HCT116 (cell line): Measurements from ENCODE around the gene MPP2. TPM values are rescaled to one million over a fixed set of nuclear protein-coding genes. Genes with fewer than 3 reads are reported as not detected.
"Not testable (repeated sequence)": the region's sequence is repeated elsewhere in the genome, so short reads cannot be mapped to it uniquely, and the experiment has no call there.

Experiments
- ATAC-seq: fragments of 200-7000 bp; cut with Tn5 transposase; 2 replicates; pipeline ENCODE4 v1.9.1; 2020; ENCODE audit warnings: mild to moderate bottlenecking, moderate library complexity
- BruUV-seq: library from RNA; stranded (reverse); fragments of 400-500 nt; replicated peaks from 2 replicates; lab custom pipeline; 2021; lab: Mats Ljungman, UMichigan
- CTCF ChIA-PET: fragments of 300-600 bp; sonication (Branson Sonifier 250); formaldehyde crosslinking; loops from one replicate; lab custom pipeline; 2021; ENCODE audit warnings: antibody characterized with exemption; lab: Charles Lee
- POLR2A ChIA-PET: fragments of 300-600, 350-600 bp; sonication (Branson Sonifier 250); formaldehyde crosslinking; loops from one replicate; lab custom pipeline; 2021; ENCODE audit warnings: antibody characterized with exemption; lab: Charles Lee
- RAD21 ChIA-PET, 2 experiments: fragments of 300-600 bp; sonication (Branson Sonifier 250); formaldehyde crosslinking; loops; one replicate each; lab custom pipeline; 2023; ENCODE audit warnings: low total read pairs in 2 of 2; ENCODE audit not compliant: uncharacterized antibody in 2 of 2, unreplicated experiment in 2 of 2, low non-redundant PET in 1 of 2; lab: Charles Lee
- DNase-seq: peaks from one replicate; pipeline ENCODE4 v3.0.0-alpha.2; 2010; ENCODE audit warnings: low read depth, low spot score
- H2AFZ ChIP-seq: fragments of 200-600 bp; shearing (Covaris generic), sonication (generic); 2 replicates; pipeline ENCODE4 v1.6.1; 2017; ENCODE audit warnings: low read depth, mixed run types, mixed read lengths, antibody characterized with exemption, low read length; ENCODE audit not compliant: poor library complexity, severe bottlenecking
- H3K27ac ChIP-seq: 2 replicates; pipeline ENCODE4 v1.5.1; 2012; ENCODE audit warnings: low read depth, low read length
- H3K27me3 ChIP-seq: fragments of 200-600 bp; sonication (generic); 2 replicates; pipeline ENCODE4 v1.6.1; 2016; ENCODE audit warnings: mixed run types, low read length, mixed read lengths; ENCODE audit not compliant: insufficient read depth
- H3K36me3 ChIP-seq, 2 experiments: fragments of 200-500 bp in 1 of 2; fragments of 200-600 bp in 1 of 2; sonication (Bioruptor generic) in 1 of 2; sonication (generic) in 1 of 2; 2 replicates each; pipeline versions ENCODE4 v1.5.1 to v1.6.1; 2014 to 2016; ENCODE audit warnings: low read length in 2 of 2, inconsistent platforms in 1 of 2, mixed read lengths in 1 of 2, mixed run types in 1 of 2; ENCODE audit not compliant: insufficient read depth in 2 of 2, control insufficient read depth in 1 of 2
- H3K4me1 ChIP-seq, 2 experiments: fragments of 200-600 bp in 1 of 2; sonication (generic) in 1 of 2; 2 replicates each; pipeline versions ENCODE4 v1.5.1 to v1.6.1; 2012 to 2017; ENCODE audit warnings: low read length in 2 of 2, inconsistent platforms in 1 of 2, mild to moderate bottlenecking in 1 of 2, mixed read lengths in 1 of 2, mixed run types in 1 of 2, moderate library complexity in 1 of 2; ENCODE audit not compliant: insufficient read depth in 2 of 2, control insufficient read depth in 1 of 2
- H3K4me2 ChIP-seq: fragments of 200-600 bp; sonication (generic); 2 replicates; pipeline ENCODE4 v1.6.1; 2017; ENCODE audit warnings: mixed run types, low read length, mixed read lengths
- H3K4me3 ChIP-seq, 2 experiments: fragments of 200-600 bp in 1 of 2; sonication (generic) in 1 of 2; replicated peaks in 1 of 2; 2 replicates each; pipeline ENCODE4 v1.5.1; 2011 to 2016; ENCODE audit warnings: low read length in 2 of 2, control low read depth in 1 of 2, low read depth in 1 of 2, mild to moderate bottlenecking in 1 of 2, mixed read lengths in 1 of 2, mixed run types in 1 of 2
- H3K79me2 ChIP-seq: fragments of 200-600 bp; sonication (generic); 2 replicates; pipeline ENCODE4 v1.6.1; 2017; ENCODE audit warnings: mild to moderate bottlenecking, mixed run types, low read length, moderate library complexity, mixed read lengths; ENCODE audit not compliant: insufficient read depth
- H3K9ac ChIP-seq: fragments of 200-600 bp; sonication (generic); 2 replicates; pipeline ENCODE4 v1.6.1; 2016; ENCODE audit warnings: low read length, mixed read lengths
- H3K9me2 ChIP-seq: fragments of 200-600 bp; sonication (generic), shearing (Covaris generic); 2 replicates; pipeline ENCODE4 v1.6.1; 2017; ENCODE audit warnings: mixed run types, mild to moderate bottlenecking, moderate library complexity; ENCODE audit not compliant: insufficient read depth
- H3K9me3 ChIP-seq, 2 experiments: fragments of 200-500 bp in 1 of 2; fragments of 200-600 bp in 1 of 2; sonication (Bioruptor generic) in 1 of 2; sonication (generic) in 1 of 2; 2 replicates each; pipeline ENCODE4 v1.6.1; 2014 to 2017; ENCODE audit warnings: low read length in 2 of 2, mixed read lengths in 2 of 2, inconsistent platforms in 1 of 2, low read depth in 1 of 2, mild to moderate bottlenecking in 1 of 2, mixed run types in 1 of 2, moderate library complexity in 1 of 2; ENCODE audit not compliant: control insufficient read depth in 1 of 2, insufficient read depth in 1 of 2
- H4K20me1 ChIP-seq: fragments of 200-600 bp; sonication (generic), shearing (Covaris generic); 2 replicates; pipeline ENCODE4 v1.6.1; 2017; ENCODE audit warnings: mixed run types, mild to moderate bottlenecking, moderate library complexity; ENCODE audit not compliant: insufficient read depth
- CBX3 ChIP-seq: IDR thresholded peaks from 2 replicates; pipeline ENCODE4 v1.6.1; 2012; ENCODE audit warnings: low read depth
- CEBPB ChIP-seq: IDR thresholded peaks from 2 replicates; pipeline ENCODE4 v1.6.1; 2012; ENCODE audit warnings: low read depth
- ELF1 ChIP-seq: IDR thresholded peaks from 2 replicates; pipeline ENCODE4 v1.6.1; 2012; ENCODE audit warnings: low read depth, borderline replicate concordance
- EZH2 ChIP-seq: fragments of 200-600 bp; sonication (generic); IDR thresholded peaks from 2 replicates; pipeline ENCODE4 v1.6.1; 2017; ENCODE audit warnings: antibody characterized with exemption, mixed run types
- FOSL1 ChIP-seq: IDR thresholded peaks from 2 replicates; pipeline ENCODE4 v1.6.1; 2012; ENCODE audit warnings: low read depth
- POLR2A ChIP-seq: IDR thresholded peaks from 2 replicates; pipeline ENCODE4 v1.7.0; 2011; ENCODE audit warnings: borderline replicate concordance; ENCODE audit not compliant: insufficient read depth, insufficient read length; ENCODE audit errors: extremely low read depth
- POLR2AphosphoS5 ChIP-seq: IDR thresholded peaks from 2 replicates; pipeline ENCODE4 v1.6.1; 2011; ENCODE audit warnings: mild to moderate bottlenecking, low read depth, low read length, moderate library complexity
- ZFX ChIP-seq: fragments of 450-650 bp; IDR thresholded peaks from 2 replicates; pipeline ENCODE4 v1.6.1; 2017
- ZNF274 ChIP-seq: fragments of 200-500 bp; sonication (Bioruptor generic); IDR thresholded peaks from 2 replicates; pipeline ENCODE4 v1.6.1; 2014; ENCODE audit warnings: mild to moderate bottlenecking, low read depth, low read length, inconsistent platforms
- intact Hi-C: fragments of 100-400 bp; cut with micrococcal nuclease; formaldehyde crosslinking; loops from 2 replicates; pipeline ENCODE4 v1.10.0; 2022
- total RNA-seq: library from RNA; stranded (reverse); gene quantifications from one replicate; pipeline ENCODE4 v1.2.1, GENCODE V29; 2021; ENCODE audit not compliant: unreplicated experiment
- TF ChIP-seq, protein P1 (sequence below): IDR thresholded peaks from 2 replicates; pipeline ENCODE4 v1.6.1; 2012; ENCODE audit warnings: low read depth
- TF ChIP-seq, protein P2 (sequence below): IDR thresholded peaks from 2 replicates; pipeline ENCODE4 v1.6.1; 2012
- TF ChIP-seq, protein P3 (sequence below): IDR thresholded peaks from 2 replicates; pipeline ENCODE4 v1.6.1; 2012
- TF ChIP-seq, protein P4 (sequence below): IDR thresholded peaks from 2 replicates; pipeline ENCODE4 v1.6.1; 2011; ENCODE audit warnings: mild to moderate bottlenecking, low read length, moderate library complexity; ENCODE audit not compliant: insufficient replicate concordance; ENCODE audit errors: extremely low read depth

The MPP2 gene
- total RNA-seq, 1 experiment from 2014 or later, result 16.4 TPM

DNA sequence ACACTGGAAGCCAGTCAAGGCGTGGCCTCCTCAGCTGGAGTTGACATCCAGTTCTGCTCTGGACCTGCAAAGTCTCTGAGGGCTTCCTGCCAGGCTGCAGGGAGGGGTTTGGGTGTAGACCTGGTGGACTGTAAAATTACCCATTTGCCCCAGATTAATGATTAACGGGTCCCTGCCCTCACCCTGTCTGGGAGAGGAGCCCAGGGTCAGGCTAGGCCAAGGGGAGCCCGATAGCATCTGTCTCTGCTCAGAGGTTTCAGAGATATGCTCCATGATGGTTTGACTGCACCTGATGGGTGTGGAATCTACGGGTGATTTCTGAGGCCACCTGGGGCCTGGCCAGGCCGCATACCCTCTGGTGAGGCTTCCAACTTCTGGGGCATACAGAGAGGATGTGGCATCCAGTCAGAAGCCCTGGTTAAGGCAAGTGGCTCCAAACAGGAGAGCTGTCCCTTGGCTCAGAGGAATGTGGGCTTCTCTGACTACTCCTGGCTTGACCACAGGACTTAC lies 23.8 kb upstream of the MPP2 start (continued):
- TF ChIP-seq, protein P1, sequence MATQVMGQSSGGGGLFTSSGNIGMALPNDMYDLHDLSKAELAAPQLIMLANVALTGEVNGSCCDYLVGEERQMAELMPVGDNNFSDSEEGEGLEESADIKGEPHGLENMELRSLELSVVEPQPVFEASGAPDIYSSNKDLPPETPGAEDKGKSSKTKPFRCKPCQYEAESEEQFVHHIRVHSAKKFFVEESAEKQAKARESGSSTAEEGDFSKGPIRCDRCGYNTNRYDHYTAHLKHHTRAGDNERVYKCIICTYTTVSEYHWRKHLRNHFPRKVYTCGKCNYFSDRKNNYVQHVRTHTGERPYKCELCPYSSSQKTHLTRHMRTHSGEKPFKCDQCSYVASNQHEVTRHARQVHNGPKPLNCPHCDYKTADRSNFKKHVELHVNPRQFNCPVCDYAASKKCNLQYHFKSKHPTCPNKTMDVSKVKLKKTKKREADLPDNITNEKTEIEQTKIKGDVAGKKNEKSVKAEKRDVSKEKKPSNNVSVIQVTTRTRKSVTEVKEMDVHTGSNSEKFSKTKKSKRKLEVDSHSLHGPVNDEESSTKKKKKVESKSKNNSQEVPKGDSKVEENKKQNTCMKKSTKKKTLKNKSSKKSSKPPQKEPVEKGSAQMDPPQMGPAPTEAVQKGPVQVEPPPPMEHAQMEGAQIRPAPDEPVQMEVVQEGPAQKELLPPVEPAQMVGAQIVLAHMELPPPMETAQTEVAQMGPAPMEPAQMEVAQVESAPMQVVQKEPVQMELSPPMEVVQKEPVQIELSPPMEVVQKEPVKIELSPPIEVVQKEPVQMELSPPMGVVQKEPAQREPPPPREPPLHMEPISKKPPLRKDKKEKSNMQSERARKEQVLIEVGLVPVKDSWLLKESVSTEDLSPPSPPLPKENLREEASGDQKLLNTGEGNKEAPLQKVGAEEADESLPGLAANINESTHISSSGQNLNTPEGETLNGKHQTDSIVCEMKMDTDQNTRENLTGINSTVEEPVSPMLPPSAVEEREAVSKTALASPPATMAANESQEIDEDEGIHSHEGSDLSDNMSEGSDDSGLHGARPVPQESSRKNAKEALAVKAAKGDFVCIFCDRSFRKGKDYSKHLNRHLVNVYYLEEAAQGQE, result no peak
- TF ChIP-seq, protein P2, sequence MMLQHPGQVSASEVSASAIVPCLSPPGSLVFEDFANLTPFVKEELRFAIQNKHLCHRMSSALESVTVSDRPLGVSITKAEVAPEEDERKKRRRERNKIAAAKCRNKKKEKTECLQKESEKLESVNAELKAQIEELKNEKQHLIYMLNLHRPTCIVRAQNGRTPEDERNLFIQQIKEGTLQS, result no peak
- TF ChIP-seq, protein P3, sequence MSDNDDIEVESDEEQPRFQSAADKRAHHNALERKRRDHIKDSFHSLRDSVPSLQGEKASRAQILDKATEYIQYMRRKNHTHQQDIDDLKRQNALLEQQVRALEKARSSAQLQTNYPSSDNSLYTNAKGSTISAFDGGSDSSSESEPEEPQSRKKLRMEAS, result no peak
- TF ChIP-seq POLR2AphosphoS5, result no peak
- no peak for TF ChIP-seq EZH2
- TF ChIP-seq ZFX, result no peak
- TF ChIP-seq ZNF274, result no peak

DNA sequence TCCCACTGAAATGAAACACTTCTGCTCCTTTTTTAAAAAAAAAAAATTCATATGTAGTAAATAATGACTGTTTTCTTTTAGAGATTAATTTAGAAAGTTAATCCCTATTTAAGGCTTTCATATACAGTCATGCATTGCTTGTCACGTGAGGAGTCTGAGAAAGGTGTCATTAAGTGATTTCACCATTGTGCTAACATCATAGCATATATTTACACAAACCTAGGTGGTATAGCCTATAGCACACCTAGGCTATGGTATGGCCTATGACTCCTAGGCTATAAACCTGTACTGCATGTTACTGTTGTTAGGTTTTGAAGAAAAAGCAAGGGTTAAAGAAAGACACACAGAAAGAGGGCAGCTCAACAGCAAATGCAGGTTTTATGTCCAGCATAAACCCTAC lies 21.3 kb upstream of the MPP2 start:
- H3K27me3 ChIP-seq, result no peaks in the 10 kb centered on the region
- H4K20me1 ChIP-seq, result no peaks in the 10 kb centered on the region
- CTCF ChIA-PET, result no interaction called here
- no peak overlapping the region for H3K4me2 ChIP-seq
- no TSS peak for BruUV-seq
- no peak overlapping the region for H3K9ac ChIP-seq
- no peaks in the 10 kb centered on the region for H3K36me3 ChIP-seq
- TF ChIP-seq ZFX (no peak), ELF1 (no peak), ZNF274 (no peak), FOSL1 (no peak), CEBPB (no peak), CBX3 (no peak), POLR2A (no peak)
- TF ChIP-seq, protein P4, sequence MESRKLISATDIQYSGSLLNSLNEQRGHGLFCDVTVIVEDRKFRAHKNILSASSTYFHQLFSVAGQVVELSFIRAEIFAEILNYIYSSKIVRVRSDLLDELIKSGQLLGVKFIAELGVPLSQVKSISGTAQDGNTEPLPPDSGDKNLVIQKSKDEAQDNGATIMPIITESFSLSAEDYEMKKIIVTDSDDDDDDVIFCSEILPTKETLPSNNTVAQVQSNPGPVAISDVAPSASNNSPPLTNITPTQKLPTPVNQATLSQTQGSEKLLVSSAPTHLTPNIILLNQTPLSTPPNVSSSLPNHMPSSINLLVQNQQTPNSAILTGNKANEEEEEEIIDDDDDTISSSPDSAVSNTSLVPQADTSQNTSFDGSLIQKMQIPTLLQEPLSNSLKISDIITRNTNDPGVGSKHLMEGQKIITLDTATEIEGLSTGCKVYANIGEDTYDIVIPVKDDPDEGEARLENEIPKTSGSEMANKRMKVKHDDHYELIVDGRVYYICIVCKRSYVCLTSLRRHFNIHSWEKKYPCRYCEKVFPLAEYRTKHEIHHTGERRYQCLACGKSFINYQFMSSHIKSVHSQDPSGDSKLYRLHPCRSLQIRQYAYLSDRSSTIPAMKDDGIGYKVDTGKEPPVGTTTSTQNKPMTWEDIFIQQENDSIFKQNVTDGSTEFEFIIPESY, result no peak
- no peak overlapping the region for H3K27ac ChIP-seq
- ATAC-seq (no peak), DNase-seq (no peak)
- H3K79me2 ChIP-seq, result no peaks in the 10 kb centered on the region
- H3K4me3 ChIP-seq, result no peak overlapping the region
- no peak overlapping the region for H2AFZ ChIP-seq
- POLR2A ChIA-PET, result interaction anchor here (0.7 kb wide), 1 partner anchor 9 kb away, joined by 3 read pairs; no protein-coding TSS in a partner anchor
- H3K4me1 ChIP-seq, result no peaks in the 10 kb centered on the region
- no peaks in the 10 kb centered on the region for H3K9me2 ChIP-seq
- RAD21 ChIA-PET, result no interaction called here
- no peaks in the 10 kb centered on the region for H3K9me3 ChIP-seq
- intact Hi-C loops, result no loop called here

DNA sequence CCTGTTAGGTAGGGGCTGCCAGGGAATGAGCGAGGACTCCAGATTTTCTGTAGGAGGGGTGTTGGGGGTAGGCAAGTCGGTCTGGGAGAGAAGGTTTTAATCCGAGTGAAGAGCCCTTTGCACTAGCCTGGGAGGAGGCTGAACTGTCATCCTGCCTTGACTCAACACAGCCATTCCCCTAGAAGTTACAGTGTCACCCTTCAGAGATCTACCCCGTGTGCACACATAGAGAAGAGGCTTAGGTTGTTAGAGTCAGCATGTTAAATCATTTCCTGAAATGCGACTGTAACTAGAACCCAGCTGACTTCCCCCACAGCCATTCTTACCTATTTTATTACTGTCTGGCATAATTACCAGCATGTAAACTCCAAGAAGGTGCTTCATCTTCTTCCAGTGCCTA lies 20.6 kb upstream of the MPP2 start:
- H3K27me3 ChIP-seq, H3K9me3 ChIP-seq, H3K9me2 ChIP-seq, H4K20me1 ChIP-seq, H3K9ac ChIP-seq, H3K27ac ChIP-seq, ATAC-seq, H3K4me2 ChIP-seq, H3K4me3 ChIP-seq, DNase-seq, H3K36me3 ChIP-seq, CTCF ChIA-PET, H3K4me1 ChIP-seq, intact Hi-C loops, H2AFZ ChIP-seq, H3K79me2 ChIP-seq, RAD21 ChIA-PET, BruUV-seq: not testable (repeated sequence)
- POLR2A ChIA-PET, result interaction anchor here (0.7 kb wide), 1 partner anchor 10 kb away, joined by 3 read pairs; no protein-coding TSS in a partner anchor
